WTC11 (cell line): Measurements from ENCODE around the gene DRP2. TPM values are rescaled to one million over a fixed set of nuclear protein-coding genes. Genes with fewer than 3 reads are reported as not detected.
"Not testable (repeated sequence)": the region's sequence is repeated elsewhere in the genome, so short reads cannot be mapped to it uniquely, and the experiment has no call there.

Experiments
- ATAC-seq: fragments of 200-7000 bp; cut with Tn5 transposase; 2 replicates; pipeline ENCODE4 v1.10.0; 2021; ENCODE audit warnings: mild to moderate bottlenecking, moderate library complexity
- CTCF ChIA-PET: fragments of 300-600 bp; sonication (Branson Sonifier 250); formaldehyde crosslinking; loops from one replicate; lab custom pipeline; 2021; ENCODE audit warnings: antibody characterized with exemption; lab: Charles Lee
- POLR2A ChIA-PET: fragments of 350-600 bp; sonication (Branson Sonifier 250); formaldehyde crosslinking; loops from one replicate; lab custom pipeline; 2021; ENCODE audit warnings: antibody characterized with exemption; lab: Charles Lee
- DNase-seq: peaks from one replicate; pipeline ENCODE4 v3.0.0; 2021; ENCODE audit warnings: low spot score
- H3K27ac Mint-ChIP-seq: 2 replicates; pipeline ENCODE4 v1.8.0; 2021; ENCODE audit warnings: mixed read lengths
- H3K27me3 Mint-ChIP-seq: 2 replicates; pipeline ENCODE4 v1.8.0; 2021; ENCODE audit warnings: low read depth, mild to moderate bottlenecking, moderate library complexity, mixed read lengths
- H3K36me3 Mint-ChIP-seq: 2 replicates; pipeline ENCODE4 v1.8.0; 2021; ENCODE audit warnings: mixed read lengths
- H3K4me1 Mint-ChIP-seq: 2 replicates; pipeline ENCODE4 v1.8.0; 2022; ENCODE audit warnings: mixed read lengths
- H3K4me3 Mint-ChIP-seq: 2 replicates; pipeline ENCODE4 v1.8.0; 2021; ENCODE audit warnings: mild to moderate bottlenecking, moderate library complexity, mixed read lengths
- H3K9me3 Mint-ChIP-seq: 2 replicates; pipeline ENCODE4 v1.8.0; 2021; ENCODE audit warnings: mixed read lengths
- AR ChIP-seq: fragments of 250-450 bp; sonication (Bioruptor Pico); IDR thresholded peaks from 2 replicates; pipeline ENCODE4 v1.9.0; 2021; ENCODE audit warnings: mild to moderate bottlenecking
- EMX1 ChIP-seq: fragments of 250-450 bp; sonication (Bioruptor Pico); IDR thresholded peaks from 2 replicates; pipeline ENCODE4 v1.8.0; 2021; ENCODE audit warnings: mild to moderate bottlenecking
- ESRRA ChIP-seq: sonication (generic); formaldehyde crosslinking; IDR thresholded peaks from 2 replicates; pipeline ENCODE4 v1.8.1; 2022; ENCODE audit warnings: mild to moderate bottlenecking, missing genetic modification reagents, borderline replicate concordance
- FOXK1 ChIP-seq: sonication (generic); formaldehyde crosslinking; IDR thresholded peaks from 2 replicates; pipeline ENCODE4 v1.8.0; 2022; ENCODE audit warnings: mild to moderate bottlenecking, moderate library complexity, missing genetic modification reagents
- GTF2I ChIP-seq: fragments of 250-450 bp; sonication (Bioruptor Pico); conservative IDR thresholded peaks from 2 replicates; pipeline ENCODE4 v1.4.0; 2021; ENCODE audit warnings: mild to moderate bottlenecking
- HMGXB4 ChIP-seq: sonication (generic); formaldehyde crosslinking; IDR thresholded peaks from 2 replicates; pipeline ENCODE4 v1.8.1; 2023; ENCODE audit warnings: mild to moderate bottlenecking, moderate library complexity, missing genetic modification reagents
- IRF2 ChIP-seq: sonication (generic); formaldehyde crosslinking; IDR thresholded peaks from 2 replicates; pipeline ENCODE4 v1.8.0; 2022; ENCODE audit warnings: low read depth, missing genetic modification reagents, borderline replicate concordance
- JUN ChIP-seq: sonication (generic); formaldehyde crosslinking; IDR thresholded peaks from 2 replicates; pipeline ENCODE4 v1.8.0; 2023; ENCODE audit warnings: mild to moderate bottlenecking, missing genetic modification reagents
- MLX ChIP-seq: sonication (generic); formaldehyde crosslinking; IDR thresholded peaks from 2 replicates; pipeline ENCODE4 v1.8.1; 2023; ENCODE audit warnings: mild to moderate bottlenecking, missing genetic modification reagents, moderate library complexity
- MXD4 ChIP-seq: fragments of 250-450 bp; sonication (Bioruptor Pico); IDR thresholded peaks from 2 replicates; pipeline ENCODE4 v1.8.0; 2021; ENCODE audit warnings: mild to moderate bottlenecking, moderate library complexity, borderline replicate concordance
- NR1H2 ChIP-seq: sonication (generic); formaldehyde crosslinking; IDR thresholded peaks from 2 replicates; pipeline ENCODE4 v1.9.0; 2021; ENCODE audit warnings: mild to moderate bottlenecking, moderate library complexity, missing genetic modification reagents
- TCF7 ChIP-seq: sonication (generic); formaldehyde crosslinking; IDR thresholded peaks from 2 replicates; pipeline ENCODE4 v1.8.0; 2022; ENCODE audit warnings: mild to moderate bottlenecking, low read depth, missing genetic modification reagents, moderate library complexity
- ZBTB21 ChIP-seq: sonication (generic); formaldehyde crosslinking; IDR thresholded peaks from 2 replicates; pipeline ENCODE4 v1.8.1; 2023; ENCODE audit warnings: mild to moderate bottlenecking, missing genetic modification reagents, borderline replicate concordance
- ZMAT4 ChIP-seq: fragments of 250-450 bp; sonication (Bioruptor Pico); IDR thresholded peaks from 2 replicates; pipeline ENCODE4 v1.9.0; 2021; ENCODE audit warnings: mild to moderate bottlenecking
- ZNF121 ChIP-seq: sonication (generic); formaldehyde crosslinking; IDR thresholded peaks from 2 replicates; pipeline ENCODE4 v1.8.0; 2023; ENCODE audit warnings: missing genetic modification reagents
- ZNF281 ChIP-seq: sonication (generic); formaldehyde crosslinking; IDR thresholded peaks from 2 replicates; pipeline ENCODE4 v1.8.0; 2023; ENCODE audit warnings: mild to moderate bottlenecking, missing genetic modification reagents
- total RNA-seq: library from RNA; stranded (reverse); gene quantifications from 3 replicates; pipeline ENCODE4 v1.2.3, GENCODE V29; 2021

Gene DRP2
- total RNA-seq, 1 experiment from 2014 or later, result 0.52 TPM

- TF ChIP-seq ZMAT4 (CRISPR knock-in tag), result no peak
- no peak for TF ChIP-seq HMGXB4
- no peak for TF ChIP-seq MXD4 (CRISPR knock-in tag)
These were observed 47.6 kb upstream of the DRP2 start (continued) for GRCh38 chrX:101171883-101172400.

- Mint-ChIP-seq H3K27ac (no peak overlapping the region), H3K4me1 (no peaks in the 10 kb centered on the region), H3K9me3 (no peaks in the 10 kb centered on the region), H3K36me3 (no peaks in the 10 kb centered on the region)
- ATAC-seq, result no peak
- POLR2A ChIA-PET, result no interaction called here
- CTCF ChIA-PET, result no interaction called here
- no peak for DNase-seq
- TF ChIP-seq FOXK1, result no peak
- no peak for TF ChIP-seq IRF2
- TF ChIP-seq ZNF281, result no peak
- no peak for TF ChIP-seq AR
- TF ChIP-seq ESRRA, result no peak
- TF ChIP-seq TCF7 (CRISPR knock-in tag), result no peak
- TF ChIP-seq ZNF121, result no peak
- TF ChIP-seq EMX1 (CRISPR knock-in tag), result no peak
- TF ChIP-seq MLX (CRISPR knock-in tag), result no peak
- TF ChIP-seq JUN, result no peak
- TF ChIP-seq NR1H2 (CRISPR knock-in tag), result no peak
- no peak for TF ChIP-seq ZBTB21 (CRISPR knock-in tag)
- TF ChIP-seq GTF2I, result no peak
- TF ChIP-seq, all 79 proteins: peak for 0
- H3K4me3 Mint-ChIP-seq, result no peak overlapping the region
- H3K27me3 Mint-ChIP-seq, result no peaks in the 10 kb centered on the region
These were observed 43.1 kb upstream of the DRP2 start for GRCh38 chrX:101176439-101176838.

GRCh38 chrX:101184876-101185275, 34.7 kb upstream of the DRP2 start:
- ATAC-seq, DNase-seq, H3K27ac Mint-ChIP-seq, POLR2A ChIA-PET, H3K27me3 Mint-ChIP-seq, H3K36me3 Mint-ChIP-seq, H3K4me1 Mint-ChIP-seq, CTCF ChIA-PET, H3K9me3 Mint-ChIP-seq, H3K4me3 Mint-ChIP-seq: not testable (repeated sequence)

GRCh38 chrX:101187961-101188360, 31.6 kb upstream of the DRP2 start:
- H3K4me1 Mint-ChIP-seq, ATAC-seq, DNase-seq, CTCF ChIA-PET, H3K36me3 Mint-ChIP-seq, H3K4me3 Mint-ChIP-seq, H3K27ac Mint-ChIP-seq, POLR2A ChIA-PET: not testable (repeated sequence)
- Mint-ChIP-seq H3K9me3 (peaks cover 12% of the 10 kb centered on the region), H3K27me3 (peaks cover 25% of the 10 kb centered on the region)
